GM18498 (cell line): ENCODE data around the gene AZI2.

ENCODE experiments used
- ATAC-seq: cut with Tn5 transposase; IDR thresholded peaks from one replicate; pipeline ENCODE4 v1.9.1; 2021; ENCODE audit warnings: mild to moderate bottlenecking, moderate library complexity; ENCODE audit not compliant: unreplicated experiment

AZI2 gene

DNA sequence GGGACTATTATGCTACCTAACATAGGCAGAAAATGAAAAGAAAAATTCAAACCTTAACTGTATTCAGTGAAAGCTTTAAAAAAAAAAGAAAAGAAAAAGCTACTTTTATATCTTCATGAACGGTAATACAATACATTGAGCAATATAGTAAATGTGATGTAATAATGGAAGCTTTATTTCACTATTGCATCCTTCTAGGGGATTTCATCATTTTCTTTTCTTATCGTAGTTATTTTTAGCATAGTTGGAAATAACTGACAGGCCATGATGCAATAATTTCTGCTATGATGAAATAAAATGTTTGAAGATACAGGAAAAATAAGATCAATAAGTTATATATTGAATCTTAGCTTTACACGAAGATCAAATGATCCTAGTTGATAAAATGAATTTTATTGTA is 40.4 kb downstream of the AZI2 start:
- ATAC-seq, result no peak

DNA sequence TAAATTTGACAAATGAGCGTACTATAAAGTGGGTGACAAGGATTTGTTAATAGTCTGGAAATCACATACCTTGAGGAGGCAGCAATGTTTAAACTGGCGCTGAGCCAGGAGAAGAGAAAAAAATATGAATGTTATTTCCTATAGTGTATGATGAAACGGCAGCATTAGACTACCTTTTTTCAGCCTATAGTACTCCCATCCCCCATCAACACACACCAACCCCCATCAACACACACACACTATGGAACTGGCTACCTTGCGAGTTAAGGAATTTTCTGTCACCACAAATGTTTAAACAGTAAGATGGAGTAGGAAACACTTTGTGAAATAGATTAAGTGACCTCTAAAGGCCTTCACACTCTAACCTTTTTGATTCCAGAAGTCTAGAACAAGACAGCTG is 46.9 kb downstream of the AZI2 start:
- ATAC-seq, result no peak

DNA sequence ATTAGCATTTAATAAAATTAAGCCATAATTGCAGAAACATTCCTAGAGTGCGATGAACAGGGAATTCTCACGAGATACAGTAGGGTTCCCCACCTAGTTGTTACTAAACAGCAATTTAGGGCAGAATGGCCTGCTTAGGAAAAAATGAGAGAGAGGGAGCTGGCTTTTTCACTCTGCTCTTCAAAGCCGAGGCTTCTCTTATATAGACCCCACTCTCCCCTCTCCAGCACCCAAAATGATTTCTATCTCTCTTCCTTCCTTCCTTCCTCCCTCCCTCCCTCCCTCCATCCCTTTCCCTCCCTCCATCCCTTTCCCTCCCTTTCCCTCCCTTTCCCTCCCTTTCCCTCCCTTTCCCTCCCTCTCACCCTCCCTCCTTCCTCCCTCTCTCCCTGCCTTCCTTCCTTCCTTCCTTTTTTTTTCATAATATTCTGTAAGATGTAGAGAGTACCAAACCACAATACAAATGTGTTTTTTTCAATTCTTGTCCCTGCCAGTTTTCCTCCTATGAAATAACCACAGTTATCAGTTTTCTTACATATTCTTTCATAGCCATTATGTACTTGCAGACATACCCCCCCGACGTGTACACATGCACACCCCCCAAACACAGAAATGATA is 48.2 kb downstream of the AZI2 start:
- ATAC-seq, result no peak

DNA sequence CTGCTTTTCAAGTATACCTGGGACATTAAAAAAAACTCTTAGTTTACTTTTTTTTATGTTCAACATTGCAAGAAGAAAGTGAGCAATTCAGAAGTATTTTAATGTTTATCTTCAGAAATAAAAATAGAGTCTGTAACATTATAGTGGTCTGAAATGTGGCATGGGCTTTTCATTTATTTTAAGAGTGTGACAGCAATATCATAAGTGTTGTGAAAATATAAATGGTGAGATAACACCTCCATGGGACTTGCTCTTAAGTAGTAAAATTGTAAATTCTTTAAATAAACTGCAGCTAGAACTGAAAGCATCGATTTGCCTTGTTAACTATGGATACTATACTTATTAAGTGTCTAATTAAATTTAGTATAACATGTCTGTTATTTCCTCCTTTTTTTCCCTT is 48.9 kb downstream of the AZI2 start:
- ATAC-seq, result no peak

DNA sequence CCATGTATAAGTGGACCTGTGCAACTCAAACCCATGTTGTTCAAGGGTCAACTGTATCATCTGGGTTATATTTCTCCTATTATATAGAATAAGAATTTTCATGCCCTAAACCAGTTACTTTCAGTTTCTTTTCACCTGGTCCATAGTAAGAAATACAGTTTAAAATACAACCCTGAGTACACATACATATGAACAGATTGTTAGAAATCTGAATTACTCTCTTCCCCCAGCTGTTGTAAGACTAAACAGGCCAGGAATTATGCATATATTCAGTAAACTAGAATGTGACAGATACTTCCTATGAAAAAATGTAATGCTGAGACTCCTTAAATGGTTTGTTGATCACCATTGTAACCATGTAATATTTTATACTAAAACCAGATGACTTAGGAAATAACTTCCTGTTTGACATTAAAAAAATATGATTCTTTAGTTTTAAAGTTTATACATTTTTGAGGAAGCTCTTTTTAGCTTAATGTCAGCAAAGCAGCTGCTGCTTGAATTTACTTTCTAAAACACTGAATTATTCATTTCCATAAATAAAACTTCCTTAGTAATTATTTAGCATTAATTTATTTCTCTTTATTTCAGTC is 52.6 kb downstream of the AZI2 start:
- ATAC-seq, result no peak

DNA sequence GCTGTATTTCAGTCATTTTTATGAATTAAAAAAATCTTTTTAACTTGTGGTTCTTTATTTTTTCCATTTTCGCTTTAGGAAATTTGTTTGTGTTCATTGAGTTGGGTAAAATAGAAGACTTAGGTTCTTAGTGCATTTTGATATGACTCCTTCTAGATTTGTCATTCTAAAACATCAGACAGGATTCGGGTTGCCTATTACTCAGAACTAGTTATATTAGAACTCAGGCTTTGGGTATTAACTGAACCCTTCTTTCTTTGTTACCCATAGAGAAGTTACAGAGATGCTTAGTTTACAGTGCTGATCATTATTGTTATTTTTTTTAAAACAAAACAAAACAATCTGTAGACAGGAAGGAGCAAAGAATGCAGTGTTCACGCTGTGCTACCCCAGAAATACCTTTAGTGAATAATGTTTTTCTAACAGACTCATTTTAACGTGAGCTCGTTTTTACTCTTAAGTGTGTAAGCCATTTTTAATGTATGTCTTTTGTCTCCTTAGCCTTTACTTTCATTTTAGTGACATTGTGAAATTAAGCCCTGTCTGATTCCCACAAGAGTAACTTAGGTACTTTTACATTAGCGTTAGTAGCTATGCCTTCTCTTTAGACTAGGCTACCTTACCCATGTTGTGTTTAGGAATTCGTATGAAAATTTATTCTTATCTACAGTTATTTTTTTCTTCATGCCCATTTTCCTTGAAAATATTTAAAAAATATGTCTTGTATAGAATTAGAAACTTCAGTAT is 53.8 kb downstream of the AZI2 start:
- no peak for ATAC-seq

DNA sequence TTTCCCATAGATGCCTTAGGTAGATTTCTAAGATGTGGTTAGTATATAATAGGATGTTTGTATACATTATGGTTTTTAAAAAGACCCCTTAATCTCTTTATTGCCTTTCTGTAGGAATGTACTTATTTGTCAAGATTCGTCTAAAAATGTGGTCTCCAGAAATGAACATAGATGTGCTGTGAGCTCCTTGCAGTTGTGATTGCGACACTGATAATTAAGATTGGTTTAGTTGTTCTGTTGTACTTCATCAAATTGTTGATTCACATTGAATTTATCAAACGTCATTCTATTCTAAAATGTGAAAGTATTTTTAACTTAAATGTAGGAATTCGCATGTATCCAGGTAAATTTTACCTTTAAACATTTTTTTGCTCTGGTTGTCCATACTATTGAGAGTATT is 56.0 kb downstream of the AZI2 start:
- ATAC-seq, result no peak

DNA sequence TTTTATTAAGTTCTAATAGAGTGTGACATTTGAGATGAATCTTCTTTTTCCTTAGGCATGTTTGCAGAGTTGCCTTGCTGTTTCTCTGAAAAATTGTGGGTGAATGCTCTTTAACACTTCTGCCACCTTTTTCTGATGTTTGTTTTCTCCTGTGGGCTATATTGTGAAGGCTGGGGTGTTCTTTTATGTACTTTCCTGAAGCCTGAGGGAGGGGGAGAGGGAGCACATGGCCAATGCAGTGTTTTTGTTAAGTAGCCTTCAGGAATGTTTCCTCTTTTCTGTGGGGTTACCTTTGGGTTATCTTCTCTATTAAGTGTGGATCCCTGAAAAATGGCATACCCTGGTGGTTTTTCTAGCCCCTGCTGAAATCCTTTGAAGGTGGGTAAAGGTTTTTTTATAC is 57.0 kb downstream of the AZI2 start:
- ATAC-seq, result no peak

DNA sequence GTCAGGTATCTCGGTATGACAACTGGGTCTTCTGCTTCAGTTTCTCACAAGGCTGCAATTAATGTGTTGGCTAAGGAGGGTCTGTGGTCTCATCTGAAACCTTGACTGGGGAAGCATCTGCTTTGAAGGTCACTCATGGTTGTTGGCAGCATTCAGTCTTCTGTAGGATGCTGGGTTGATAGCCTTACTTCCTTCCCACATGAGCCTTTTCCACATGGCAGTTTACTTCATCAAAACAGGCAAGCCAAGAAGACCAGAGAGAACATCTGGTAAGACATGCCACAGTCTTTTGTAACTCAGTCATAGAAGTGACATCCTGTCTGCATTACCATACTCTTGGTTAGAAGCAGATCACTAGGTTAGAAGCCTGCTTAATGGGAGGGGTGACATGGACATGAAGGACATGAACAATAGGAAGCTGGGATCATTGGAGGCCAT is 57.7 kb downstream of the AZI2 start:
- ATAC-seq, result no peak

DNA sequence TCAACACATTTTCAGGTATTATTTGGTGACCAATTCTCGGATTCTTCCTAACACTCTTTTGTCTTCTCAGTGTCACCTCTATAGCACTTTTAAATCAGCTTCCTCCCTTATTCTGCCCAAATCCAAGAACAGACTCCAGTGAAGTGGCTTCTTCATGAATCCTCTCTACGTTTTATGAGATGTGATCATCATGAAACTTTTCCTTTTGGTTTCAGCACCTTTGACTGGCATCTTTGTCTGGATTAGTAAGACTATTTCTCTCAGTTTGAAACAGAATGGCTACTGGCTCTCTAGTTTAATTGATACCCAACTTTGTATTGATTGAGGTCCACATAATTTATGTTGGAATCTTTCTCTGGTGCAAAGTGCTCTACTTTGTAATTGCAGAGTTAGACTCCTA is 61.6 kb downstream of the AZI2 start:
- no peak for ATAC-seq

DNA sequence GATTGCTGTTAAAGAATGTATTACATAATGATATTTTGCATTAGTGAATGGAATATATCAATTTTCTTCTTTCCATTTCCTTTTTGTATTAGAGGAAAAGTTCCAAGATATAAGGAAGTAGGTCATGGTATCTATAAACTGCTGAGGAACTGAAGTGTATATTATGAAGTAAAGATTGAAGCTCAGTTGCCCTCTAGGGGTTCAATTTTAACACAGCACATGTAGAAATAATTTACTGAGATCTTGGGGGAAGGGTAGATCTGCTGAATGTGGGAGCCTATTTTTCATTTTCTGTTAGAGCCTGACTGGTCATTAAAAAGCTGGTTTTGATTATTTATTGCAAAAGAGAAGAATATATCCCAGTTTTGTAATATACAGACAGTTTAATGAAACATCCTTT is 62.0 kb downstream of the AZI2 start:
- peak; percentile 93 for ATAC-seq

DNA sequence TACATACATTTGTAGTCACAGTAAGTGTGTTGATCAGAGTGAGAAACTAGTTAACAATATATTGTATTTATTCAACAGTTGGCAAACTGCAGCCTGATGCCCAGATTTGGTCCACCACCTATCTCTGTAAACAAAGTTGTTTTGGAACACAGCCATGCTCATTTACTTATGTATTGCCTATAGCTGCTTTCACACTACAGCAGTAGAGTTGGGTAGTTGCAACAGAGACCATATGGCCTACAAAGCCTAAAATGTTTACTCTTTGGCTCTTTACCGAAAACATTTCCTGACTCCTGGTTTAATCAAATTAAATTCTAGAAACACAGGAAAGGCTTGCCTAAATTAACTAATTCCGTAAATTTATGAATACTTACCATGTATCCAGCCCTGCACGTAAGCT is 67.8 kb downstream of the AZI2 start:
- no peak for ATAC-seq

DNA sequence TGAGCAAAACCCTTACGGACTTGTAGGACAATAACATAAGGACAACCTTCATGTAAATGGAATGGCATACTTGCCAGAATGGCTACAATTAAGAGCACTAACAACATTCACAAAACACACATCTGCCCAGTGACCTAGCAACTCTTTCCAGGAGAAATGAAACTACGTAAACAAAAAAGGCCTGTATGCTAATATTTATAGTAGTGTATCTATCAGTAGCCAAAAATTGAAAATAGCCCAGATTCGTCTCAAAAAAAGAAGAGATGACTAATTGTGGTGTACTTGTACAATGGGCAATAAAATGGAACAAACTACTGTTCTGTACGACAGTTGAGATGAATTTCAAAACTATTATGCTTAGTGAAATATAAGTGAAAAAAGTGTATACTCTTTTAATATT is 68.9 kb downstream of the AZI2 start:
- ATAC-seq, result no peak

DNA sequence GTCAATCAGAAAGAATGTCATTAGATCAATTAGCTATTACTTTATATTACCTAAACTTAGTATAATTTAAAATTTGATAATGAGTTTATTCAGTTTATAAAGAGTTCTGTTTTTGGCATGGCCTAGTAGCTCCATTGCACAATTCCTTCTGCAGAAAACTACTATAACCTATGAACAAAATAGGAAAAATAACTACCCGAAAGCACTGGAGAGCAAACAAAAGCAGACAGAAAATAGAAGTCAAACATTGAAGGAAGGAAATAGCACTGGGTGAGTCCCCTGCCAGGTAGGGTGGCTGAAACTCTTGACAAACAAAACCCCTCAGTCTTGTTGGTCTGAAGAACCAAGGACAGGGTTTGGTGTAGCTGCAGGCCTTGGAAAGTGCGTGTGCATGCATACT is 69.7 kb downstream of the AZI2 start:
- ATAC-seq, result no peak

DNA sequence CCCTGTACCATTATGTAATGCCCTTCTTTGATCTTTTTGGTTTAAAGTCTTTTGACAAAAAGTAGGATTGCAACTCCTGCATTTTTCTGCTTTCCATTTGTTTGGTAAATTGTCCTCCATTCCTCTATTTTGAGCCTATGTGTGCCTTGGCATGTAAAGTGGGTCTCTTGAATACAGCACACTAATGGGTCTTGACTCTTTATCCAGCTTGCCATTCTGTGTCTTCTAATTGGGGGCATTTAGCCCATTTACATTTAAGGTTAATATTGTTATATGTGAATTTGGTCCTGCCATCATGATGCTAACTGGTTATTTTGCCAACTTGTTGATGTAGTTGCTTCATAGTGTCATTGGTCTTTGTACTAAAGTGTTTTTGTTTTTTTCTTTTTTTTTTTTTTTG is 74.8 kb downstream of the AZI2 start:
- no peak for ATAC-seq
